ENCODE measurements around the gene SYNJ2BP. TPM values are rescaled to one million over a fixed set of nuclear protein-coding genes. Genes with fewer than 3 reads are reported as not detected.

The SYNJ2BP gene
- total RNA-seq, 1 experiment from 2014 or later, result 19.0 TPM

DNA sequence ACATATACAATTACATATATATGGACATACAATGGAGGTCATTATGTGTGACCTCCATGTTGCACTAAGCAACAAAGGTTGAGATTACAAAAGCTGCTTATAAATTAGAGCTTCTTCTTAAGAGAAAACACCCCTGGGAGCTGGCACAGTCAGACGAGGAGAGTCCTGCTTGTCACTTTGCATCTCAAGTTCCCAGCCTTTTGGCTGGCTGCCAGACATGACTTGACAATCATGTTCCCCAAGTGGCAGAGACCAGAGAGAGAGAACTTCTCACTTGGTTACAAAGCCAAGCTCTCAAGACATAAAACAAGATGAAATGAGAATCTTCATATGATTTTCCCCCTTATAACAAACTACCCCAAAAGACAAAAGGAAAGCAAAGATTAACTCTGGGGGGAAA lies 8.5 kb upstream of the SYNJ2BP start:
- no peak overlapping the region for H3K9ac ChIP-seq (ENCODE audit: low read length)
- RAD21 ChIA-PET (ENCODE audit: low non-redundant PET in 1 of 2, low total read pairs in 2 of 2, uncharacterized antibody in 2 of 2, unreplicated experiment in 2 of 2), result no interaction called here
- 0 out of 4 replicates have a peak, but pooled peaks cover 0 to 5% of the 10 kb centered on the region in 2 experiments for H3K9me3 ChIP-seq (ENCODE audit: control insufficient read depth in 1 of 2, insufficient read depth in 1 of 2, low read depth in 1 of 2, low read length in 2 of 2)
- no peak for ATAC-seq
- H3K4me1 ChIP-seq (ENCODE audit: control insufficient read depth in 1 of 2, insufficient read depth in 2 of 2, low read length in 2 of 2), result no peaks in the 10 kb centered on the region
- H3K9me2 ChIP-seq (ENCODE audit: insufficient read depth), result no peaks in the 10 kb centered on the region
- CTCF ChIA-PET, result no interaction called here
- H3K4me2 ChIP-seq (ENCODE audit: low read length), result no peak overlapping the region
- no peak overlapping the region for H3K4me3 ChIP-seq (replicated peaks in 1 of 2; ENCODE audit: low read depth in 1 of 2, low read length in 2 of 2)
- no peaks in the 10 kb centered on the region for H3K27me3 ChIP-seq (ENCODE audit: insufficient read depth, low read length)
- BruUV-seq (replicated peaks), result no TSS peak
- H3K36me3 ChIP-seq (ENCODE audit: control insufficient read depth in 1 of 2, insufficient read depth in 2 of 2, low read length in 2 of 2), result no peaks in the 10 kb centered on the region
- POLR2A ChIA-PET, result no interaction called here
- no peak overlapping the region for H2AFZ ChIP-seq (ENCODE audit: low read depth, low read length, poor library complexity, severe bottlenecking)
- no peaks in the 10 kb centered on the region for H3K79me2 ChIP-seq (ENCODE audit: insufficient read depth, low read length)
- TF ChIP-seq POLR2A (IDR thresholded peaks at IDR 0.05; ENCODE audit: borderline replicate concordance, extremely low read depth, insufficient read depth, insufficient read length) (no peak), EZH2phosphoT487 (IDR thresholded peaks at IDR 0.05; ENCODE audit: borderline replicate concordance) (no peak), SIN3A (IDR thresholded peaks at IDR 0.05; ENCODE audit: low read depth) (no peak), EZH2 (IDR thresholded peaks at IDR 0.05) (no peak), ZFX (IDR thresholded peaks at IDR 0.05) (no peak), ELF1 (IDR thresholded peaks at IDR 0.05; ENCODE audit: borderline replicate concordance, low read depth) (no peak), EGR1 (IDR thresholded peaks at IDR 0.05; ENCODE audit: low read depth) (no peak), RAD21 (IDR thresholded peaks at IDR 0.05; ENCODE audit: low read depth) (no peak)
- TF ChIP-seq, protein P1, sequence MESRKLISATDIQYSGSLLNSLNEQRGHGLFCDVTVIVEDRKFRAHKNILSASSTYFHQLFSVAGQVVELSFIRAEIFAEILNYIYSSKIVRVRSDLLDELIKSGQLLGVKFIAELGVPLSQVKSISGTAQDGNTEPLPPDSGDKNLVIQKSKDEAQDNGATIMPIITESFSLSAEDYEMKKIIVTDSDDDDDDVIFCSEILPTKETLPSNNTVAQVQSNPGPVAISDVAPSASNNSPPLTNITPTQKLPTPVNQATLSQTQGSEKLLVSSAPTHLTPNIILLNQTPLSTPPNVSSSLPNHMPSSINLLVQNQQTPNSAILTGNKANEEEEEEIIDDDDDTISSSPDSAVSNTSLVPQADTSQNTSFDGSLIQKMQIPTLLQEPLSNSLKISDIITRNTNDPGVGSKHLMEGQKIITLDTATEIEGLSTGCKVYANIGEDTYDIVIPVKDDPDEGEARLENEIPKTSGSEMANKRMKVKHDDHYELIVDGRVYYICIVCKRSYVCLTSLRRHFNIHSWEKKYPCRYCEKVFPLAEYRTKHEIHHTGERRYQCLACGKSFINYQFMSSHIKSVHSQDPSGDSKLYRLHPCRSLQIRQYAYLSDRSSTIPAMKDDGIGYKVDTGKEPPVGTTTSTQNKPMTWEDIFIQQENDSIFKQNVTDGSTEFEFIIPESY (IDR thresholded peaks at IDR 0.05; ENCODE audit: extremely low read depth, insufficient replicate concordance, low read length), result no peak
- TF ChIP-seq, protein P2, sequence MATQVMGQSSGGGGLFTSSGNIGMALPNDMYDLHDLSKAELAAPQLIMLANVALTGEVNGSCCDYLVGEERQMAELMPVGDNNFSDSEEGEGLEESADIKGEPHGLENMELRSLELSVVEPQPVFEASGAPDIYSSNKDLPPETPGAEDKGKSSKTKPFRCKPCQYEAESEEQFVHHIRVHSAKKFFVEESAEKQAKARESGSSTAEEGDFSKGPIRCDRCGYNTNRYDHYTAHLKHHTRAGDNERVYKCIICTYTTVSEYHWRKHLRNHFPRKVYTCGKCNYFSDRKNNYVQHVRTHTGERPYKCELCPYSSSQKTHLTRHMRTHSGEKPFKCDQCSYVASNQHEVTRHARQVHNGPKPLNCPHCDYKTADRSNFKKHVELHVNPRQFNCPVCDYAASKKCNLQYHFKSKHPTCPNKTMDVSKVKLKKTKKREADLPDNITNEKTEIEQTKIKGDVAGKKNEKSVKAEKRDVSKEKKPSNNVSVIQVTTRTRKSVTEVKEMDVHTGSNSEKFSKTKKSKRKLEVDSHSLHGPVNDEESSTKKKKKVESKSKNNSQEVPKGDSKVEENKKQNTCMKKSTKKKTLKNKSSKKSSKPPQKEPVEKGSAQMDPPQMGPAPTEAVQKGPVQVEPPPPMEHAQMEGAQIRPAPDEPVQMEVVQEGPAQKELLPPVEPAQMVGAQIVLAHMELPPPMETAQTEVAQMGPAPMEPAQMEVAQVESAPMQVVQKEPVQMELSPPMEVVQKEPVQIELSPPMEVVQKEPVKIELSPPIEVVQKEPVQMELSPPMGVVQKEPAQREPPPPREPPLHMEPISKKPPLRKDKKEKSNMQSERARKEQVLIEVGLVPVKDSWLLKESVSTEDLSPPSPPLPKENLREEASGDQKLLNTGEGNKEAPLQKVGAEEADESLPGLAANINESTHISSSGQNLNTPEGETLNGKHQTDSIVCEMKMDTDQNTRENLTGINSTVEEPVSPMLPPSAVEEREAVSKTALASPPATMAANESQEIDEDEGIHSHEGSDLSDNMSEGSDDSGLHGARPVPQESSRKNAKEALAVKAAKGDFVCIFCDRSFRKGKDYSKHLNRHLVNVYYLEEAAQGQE (IDR thresholded peaks at IDR 0.05; ENCODE audit: low read depth), result no peak
- no peak for DNase-seq (ENCODE audit: low read depth, low spot score)
- intact Hi-C loops (cut with micrococcal nuclease), result no loop called here
- no peaks in the 10 kb centered on the region for H4K20me1 ChIP-seq (ENCODE audit: insufficient read depth)
- H3K27ac ChIP-seq (ENCODE audit: low read depth, low read length), result no peak overlapping the region
